ENCODE results near the gene LRRC47. TPM values are rescaled to one million over a fixed set of nuclear protein-coding genes. Genes with fewer than 3 reads are reported as not detected.

Gene LRRC47
- total RNA-seq, 2 donors from 2014 or later: 42.4 to 53.8 TPM

GRCh38 chr1:3735027-3735681, 61.1 kb downstream of the LRRC47 start:
- intact Hi-C loops (cut with DNase I): no loop called here
- Histone ChIP-seq H3K9me3 (no peaks in the 10 kb centered on the region), H3K4me3 (no peak overlapping the region), H3K27me3 (replicated peaks; ENCODE audit: insufficient read depth) (no peaks in the 10 kb centered on the region), H3K4me1 (replicated peaks) (no peaks in the 10 kb centered on the region), H3K27ac (no peak overlapping the region), H3K36me3 (no peaks in the 10 kb centered on the region)
- DNase-seq (ENCODE audit: low spot score): no peak
- WGBS: 73% methylated on average over 12 of the region's 12 CpGs
- TF ChIP-seq POLR2A (IDR thresholded peaks at IDR 0.05) (no peak), POLR2AphosphoS5 (IDR thresholded peaks at IDR 0.05) (no peak)
- TF ChIP-seq, protein P1, sequence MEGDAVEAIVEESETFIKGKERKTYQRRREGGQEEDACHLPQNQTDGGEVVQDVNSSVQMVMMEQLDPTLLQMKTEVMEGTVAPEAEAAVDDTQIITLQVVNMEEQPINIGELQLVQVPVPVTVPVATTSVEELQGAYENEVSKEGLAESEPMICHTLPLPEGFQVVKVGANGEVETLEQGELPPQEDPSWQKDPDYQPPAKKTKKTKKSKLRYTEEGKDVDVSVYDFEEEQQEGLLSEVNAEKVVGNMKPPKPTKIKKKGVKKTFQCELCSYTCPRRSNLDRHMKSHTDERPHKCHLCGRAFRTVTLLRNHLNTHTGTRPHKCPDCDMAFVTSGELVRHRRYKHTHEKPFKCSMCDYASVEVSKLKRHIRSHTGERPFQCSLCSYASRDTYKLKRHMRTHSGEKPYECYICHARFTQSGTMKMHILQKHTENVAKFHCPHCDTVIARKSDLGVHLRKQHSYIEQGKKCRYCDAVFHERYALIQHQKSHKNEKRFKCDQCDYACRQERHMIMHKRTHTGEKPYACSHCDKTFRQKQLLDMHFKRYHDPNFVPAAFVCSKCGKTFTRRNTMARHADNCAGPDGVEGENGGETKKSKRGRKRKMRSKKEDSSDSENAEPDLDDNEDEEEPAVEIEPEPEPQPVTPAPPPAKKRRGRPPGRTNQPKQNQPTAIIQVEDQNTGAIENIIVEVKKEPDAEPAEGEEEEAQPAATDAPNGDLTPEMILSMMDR (IDR thresholded peaks at IDR 0.05): no peak

GRCh38 chr1:3734602-3735001, 61.7 kb downstream of the LRRC47 start:
- Histone ChIP-seq H3K4me1 (replicated peaks) (no peaks in the 10 kb centered on the region), H3K4me3 (no peak overlapping the region), H3K27ac (no peak overlapping the region), H3K9me3 (no peaks in the 10 kb centered on the region), H3K36me3 (no peaks in the 10 kb centered on the region), H3K27me3 (replicated peaks; ENCODE audit: insufficient read depth) (no peaks in the 10 kb centered on the region)
- WGBS: 93% methylated on average over 16 of the region's 16 CpGs
- no peak for DNase-seq (ENCODE audit: low spot score)
- intact Hi-C loops (cut with DNase I): no loop called here
- no peak for TF ChIP-seq POLR2A (IDR thresholded peaks at IDR 0.05)
- no peak for TF ChIP-seq POLR2AphosphoS5 (IDR thresholded peaks at IDR 0.05)
- TF ChIP-seq, protein P1 (IDR thresholded peaks at IDR 0.05): no peak

- intact Hi-C loops (cut with DNase I): no loop called here
- TF ChIP-seq, protein P1 (IDR thresholded peaks at IDR 0.05): no peak
- TF ChIP-seq POLR2A (IDR thresholded peaks at IDR 0.05) (no peak), POLR2AphosphoS5 (IDR thresholded peaks at IDR 0.05) (no peak)
- WGBS: 81% methylated on average over 17 of the region's 17 CpGs
- DNase-seq (ENCODE audit: low spot score): no peak
- Histone ChIP-seq H3K4me3 (no peak overlapping the region), H3K27ac (no peak overlapping the region), H3K36me3 (no peaks in the 10 kb centered on the region), H3K9me3 (no peaks in the 10 kb centered on the region), H3K27me3 (replicated peaks; ENCODE audit: insufficient read depth) (no peaks in the 10 kb centered on the region), H3K4me1 (replicated peaks) (no peaks in the 10 kb centered on the region)
These were observed 62.3 kb downstream of the LRRC47 start for GRCh38 chr1:3733883-3734589.

- TF ChIP-seq POLR2A (IDR thresholded peaks at IDR 0.05) (no peak), POLR2AphosphoS5 (IDR thresholded peaks at IDR 0.05) (no peak)
- TF ChIP-seq, protein P1 (IDR thresholded peaks at IDR 0.05): no peak
- H3K27me3 ChIP-seq (replicated peaks; ENCODE audit: insufficient read depth): no peaks in the 10 kb centered on the region
- intact Hi-C loops (cut with DNase I): no loop called here
These were observed 63.0 kb downstream of the LRRC47 start for GRCh38 chr1:3733094-3733882.

More at GRCh38 chr1:3733094-3733882, 63.0 kb downstream of the LRRC47 start:
- Histone ChIP-seq H3K9me3 (no peaks in the 10 kb centered on the region), H3K27ac (no peak overlapping the region), H3K4me1 (replicated peaks) (no peaks in the 10 kb centered on the region), H3K4me3 (no peak overlapping the region), H3K36me3 (no peaks in the 10 kb centered on the region)
- WGBS: 80% methylated on average over 29 of the region's 29 CpGs
- no peak for DNase-seq (ENCODE audit: low spot score)
